Activated T-cell treated with anti-CD3 and anti-CD28 coated beads, Interleukin-2, amount 50 U/mL, for 72 hours (primary cell): ENCODE data around the gene TKT. TPM values are rescaled to one million over a fixed set of nuclear protein-coding genes. Genes with fewer than 3 reads are reported as not detected.
A peak's percentile ranks its signal among the peaks of the same experiment; 100 is the strongest.
"Not testable (repeated sequence)": the region's sequence is repeated elsewhere in the genome, so short reads cannot be mapped to it uniquely, and the experiment has no call there.

ENCODE experiments used
- ATAC-seq, 2 donors: fragments of 150-1000 bp; cut with Tn5 transposase; replicated peaks in 1 of 2; 2 replicates each; pipeline ENCODE4 v1.10.0; 2021; ENCODE audit warnings: moderate library complexity in 2 of 2, mild to moderate bottlenecking in 1 of 2
- DNase-seq, 2 donors: peaks; one replicate each; pipeline ENCODE4 v3.0.0; 2021 to 2022; ENCODE audit warnings: mixed read lengths in 1 of 2
- H3K27ac Mint-ChIP-seq: one replicate; pipeline ENCODE4 v1.8.0; 2022; ENCODE audit warnings: mild to moderate bottlenecking, moderate library complexity, mixed read lengths
- H3K27me3 Mint-ChIP-seq: one replicate; pipeline ENCODE4 v1.8.0; 2022; ENCODE audit warnings: low read depth, mixed read lengths
- H3K36me3 Mint-ChIP-seq, 2 donors: one replicate each; pipeline ENCODE4 v1.8.0; 2022; ENCODE audit warnings: mixed read lengths in 2 of 2, mild to moderate bottlenecking in 1 of 2; ENCODE audit not compliant: insufficient read depth in 2 of 2
- H3K4me1 Mint-ChIP-seq: one replicate; pipeline ENCODE4 v1.8.0; 2022; ENCODE audit warnings: low read depth, mixed read lengths
- H3K4me3 Mint-ChIP-seq, 2 donors: one replicate each; pipeline ENCODE4 v1.8.0; 2022; ENCODE audit warnings: mild to moderate bottlenecking in 2 of 2, mixed read lengths in 2 of 2, moderate library complexity in 2 of 2
- H3K9me3 Mint-ChIP-seq, 2 donors: one replicate each; pipeline ENCODE4 v1.8.0; 2022; ENCODE audit warnings: mixed read lengths in 2 of 2
- total RNA-seq, 2 donors: library from RNA; stranded (reverse); gene quantifications; one replicate each; pipeline ENCODE4 v1.2.3, GENCODE V29; 2022

The TKT gene
- total RNA-seq, 2 donors from 2014 or later, result 252 to 274 TPM

- DNase-seq, result peak; percentile 56 to 57
- Mint-ChIP-seq H3K4me3 (peak overlapping the region; percentile 92 to 95), H3K36me3 (peaks cover 2% of the 10 kb centered on the region in 2 donors), H3K4me1 (peaks cover 41% of the 10 kb centered on the region), H3K9me3 (no peaks in the 10 kb centered on the region), H3K27ac (peak overlapping the region; percentile 77), H3K27me3 (no peaks in the 10 kb centered on the region)
- ATAC-seq, result peak; percentile 73 to 78
Measured at GRCh38 chr3:53255423-53255774, 423 bp downstream of the TKT start.

DNA sequence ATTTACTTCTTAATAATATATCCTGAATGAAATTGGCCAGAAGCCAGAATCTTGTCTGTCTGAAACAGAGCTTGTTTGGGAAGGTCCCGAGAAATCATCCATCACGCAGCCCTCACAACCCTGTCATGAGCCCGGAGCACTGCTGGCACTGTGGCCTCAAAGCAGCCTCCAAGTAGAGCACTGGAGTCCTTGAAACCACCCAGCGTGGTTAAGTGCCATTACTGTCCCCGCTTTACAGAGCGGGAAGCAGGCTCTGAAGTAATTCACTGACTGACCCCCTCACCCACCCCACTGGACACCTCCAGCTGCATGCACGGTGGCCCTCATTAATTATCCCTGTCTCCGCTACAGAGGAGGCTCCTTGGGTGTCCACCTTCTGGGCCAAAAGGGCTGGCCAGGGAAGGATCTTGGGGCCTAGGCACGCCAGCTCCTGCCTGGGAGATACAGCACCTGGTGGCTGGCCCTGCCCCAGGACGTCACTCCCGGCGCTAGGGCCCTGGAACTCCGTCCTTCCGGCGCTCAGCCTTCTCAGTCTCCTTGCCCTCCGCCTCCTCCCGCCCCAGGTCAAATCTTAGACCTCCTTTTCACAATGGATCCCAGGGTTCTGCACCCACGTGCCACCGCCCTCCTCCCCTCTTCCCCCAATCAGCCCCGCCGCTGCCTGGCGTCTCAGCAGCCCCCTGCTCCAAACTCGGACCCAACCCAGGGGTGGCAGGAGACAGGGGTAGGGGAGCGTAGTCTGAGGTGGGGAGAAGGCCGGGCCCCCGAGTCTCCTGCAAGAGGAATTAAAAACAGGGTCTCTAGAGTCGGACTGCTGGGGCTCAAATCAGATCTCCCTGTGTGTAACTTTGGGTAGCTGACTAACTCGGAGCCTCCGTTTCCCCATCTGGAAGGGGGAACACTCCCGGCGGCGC lies 1.1 kb downstream of the TKT start:
- Mint-ChIP-seq H3K36me3 (peaks cover 2% of the 10 kb centered on the region in 2 donors), H3K27ac (peak overlapping the region; percentile 77), H3K27me3 (no peaks in the 10 kb centered on the region), H3K9me3 (no peaks in the 10 kb centered on the region), H3K4me1 (peaks cover 47% of the 10 kb centered on the region), H3K4me3 (peak overlapping the region; percentile 92 to 95)
- DNase-seq (peak; percentile 64 to 74), ATAC-seq (peak; percentile 49 to 64)

DNA sequence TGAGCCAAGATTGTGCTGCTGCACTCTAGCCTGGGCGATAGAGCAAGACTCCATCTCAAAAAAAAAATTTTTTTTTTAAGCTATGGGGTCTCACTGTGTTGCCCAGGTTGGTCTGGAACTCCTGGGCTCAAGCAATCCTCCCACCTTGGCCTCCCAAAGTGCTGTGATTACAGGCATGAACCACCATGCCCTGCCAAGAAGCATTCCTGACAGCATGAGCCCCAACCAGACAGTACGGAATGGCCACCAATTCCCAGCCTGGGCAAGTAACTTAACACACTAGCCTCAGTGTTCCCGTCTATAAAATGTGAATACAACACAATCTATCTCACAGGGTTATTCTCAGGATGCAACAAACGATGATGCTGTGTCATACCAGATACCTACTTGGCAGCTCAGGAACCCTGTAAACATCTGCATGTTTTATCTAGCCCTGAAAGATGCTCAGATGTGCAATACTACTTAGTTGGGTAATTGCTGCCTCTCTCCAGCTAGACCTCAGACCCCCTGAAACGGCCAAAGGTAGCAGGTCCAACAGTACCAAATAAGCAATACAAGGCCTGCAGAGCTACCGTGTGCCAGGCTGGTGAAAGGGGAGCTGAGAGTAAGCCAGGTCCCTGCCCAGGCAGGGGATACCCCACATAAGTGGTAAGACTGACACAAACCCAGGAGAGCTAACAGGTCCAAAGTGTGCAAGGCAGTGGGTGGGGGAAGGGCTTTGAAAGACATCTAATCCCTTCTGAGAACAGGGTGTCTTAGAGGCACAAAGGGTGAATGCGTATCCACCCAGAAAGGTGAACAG lies 1.9 kb downstream of the TKT start:
- DNase-seq, result peak in 1 of 2 donors; percentile 25

DNA sequence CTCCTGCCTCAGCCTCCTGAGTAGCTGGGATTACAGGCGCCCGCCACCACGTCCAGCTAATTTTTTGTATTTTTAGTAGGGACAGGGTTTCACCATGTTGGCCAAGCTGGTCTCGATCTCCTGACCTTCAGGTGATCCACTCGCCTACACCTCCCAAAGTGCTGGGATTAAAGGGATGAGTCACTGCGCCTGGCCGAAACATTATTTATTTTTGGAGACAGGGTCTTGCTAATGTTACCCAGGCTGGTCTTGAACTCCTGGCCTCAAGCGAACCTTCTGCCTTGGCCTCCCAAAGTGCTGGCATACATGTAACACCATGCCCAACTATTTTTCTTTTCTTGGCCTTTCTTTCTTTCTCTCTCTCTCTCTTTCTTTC lies 2.9 kb downstream of the TKT start:
- not testable (repeated sequence) for H3K9me3 Mint-ChIP-seq, H3K27me3 Mint-ChIP-seq, H3K36me3 Mint-ChIP-seq, DNase-seq, ATAC-seq
- peak overlapping the region; percentile 80 for H3K27ac Mint-ChIP-seq
- peaks cover 55% of the 10 kb centered on the region for H3K4me1 Mint-ChIP-seq
- H3K4me3 Mint-ChIP-seq, result peak overlapping the region; percentile 74 to 95

More for the DNA sequence above, 1.9 kb downstream of the TKT start:
- Mint-ChIP-seq H3K4me1 (peaks cover 50% of the 10 kb centered on the region), H3K27ac (peak overlapping the region; percentile 50), H3K36me3 (peaks cover 2% of the 10 kb centered on the region in 2 donors), H3K4me3 (peak overlapping the region; percentile 92 to 95), H3K9me3 (no peaks in the 10 kb centered on the region), H3K27me3 (no peaks in the 10 kb centered on the region)
- no peak for ATAC-seq

GRCh38 chr3:53252096-53252946 lies 3.5 kb downstream of the TKT start:
- Mint-ChIP-seq H3K9me3 (no peaks in the 10 kb centered on the region), H3K27ac (peak overlapping the region; percentile 80), H3K27me3 (no peaks in the 10 kb centered on the region), H3K4me1 (peaks cover 60% of the 10 kb centered on the region), H3K36me3 (peaks cover 2% of the 10 kb centered on the region in 2 donors), H3K4me3 (peak overlapping the region; percentile 74 to 95)
- ATAC-seq (no peak), DNase-seq (no peak)

DNA sequence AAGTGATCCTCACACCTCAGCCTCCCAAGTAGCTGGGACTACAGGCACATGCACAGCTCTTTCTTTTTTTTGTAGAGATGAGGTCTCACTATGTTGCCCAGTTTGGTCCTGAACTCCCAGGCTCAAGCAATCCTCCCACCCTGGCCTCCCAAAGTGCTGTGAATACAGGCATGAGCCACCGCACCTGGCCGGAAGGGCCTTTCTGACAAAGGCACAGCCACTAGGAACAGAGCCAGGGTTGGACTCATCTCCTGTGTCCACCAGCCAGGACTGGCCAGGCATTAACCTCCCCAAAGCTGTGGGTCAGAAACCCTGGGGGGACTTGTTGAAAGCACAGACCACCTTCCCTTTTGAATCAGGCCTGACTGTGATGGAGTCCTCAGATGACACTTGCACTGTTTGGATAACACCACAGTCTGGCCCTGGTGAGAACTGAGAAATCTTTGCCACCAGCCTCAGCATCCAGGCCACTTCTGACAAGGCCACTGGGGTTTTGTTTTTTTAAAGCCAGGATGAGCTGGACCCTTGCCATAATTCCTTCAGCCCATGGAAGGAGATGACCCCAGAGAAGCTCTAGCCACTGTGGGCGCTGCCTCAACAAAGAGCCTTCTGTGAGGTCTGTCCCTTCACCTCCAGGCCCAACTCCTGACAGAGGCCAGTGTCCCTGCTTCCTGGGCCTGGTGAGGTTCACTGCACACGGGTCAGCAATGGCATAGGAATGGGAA lies 4.8 kb downstream of the TKT start:
- no peak for ATAC-seq
- Mint-ChIP-seq H3K27me3 (no peaks in the 10 kb centered on the region), H3K9me3 (no peaks in the 10 kb centered on the region), H3K4me3 (peak overlapping the region; percentile 4 to 74), H3K4me1 (peaks cover 63% of the 10 kb centered on the region), H3K36me3 (peaks cover under 1 to 2% of the 10 kb centered on the region in 2 donors), H3K27ac (peak overlapping the region; percentile 85)
- DNase-seq, result no peak

- ATAC-seq, result no peak
- Mint-ChIP-seq H3K4me3 (no peak overlapping the region), H3K36me3 (peaks cover 0 to 2% of the 10 kb centered on the region in 2 donors), H3K27ac (peak overlapping the region; percentile 88), H3K9me3 (no peaks in the 10 kb centered on the region), H3K4me1 (peaks cover 65% of the 10 kb centered on the region), H3K27me3 (no peaks in the 10 kb centered on the region)
- no peak for DNase-seq
Measured at GRCh38 chr3:53250453-53250852, 5.4 kb downstream of the TKT start.

GRCh38 chr3:53248161-53248560 lies 7.7 kb downstream of the TKT start:
- Mint-ChIP-seq H3K4me3 (peak overlapping the region in 1 of 2 donors; percentile 37), H3K36me3 (no peaks in the 10 kb centered on the region), H3K4me1 (peaks cover 48% of the 10 kb centered on the region), H3K9me3 (no peaks in the 10 kb centered on the region), H3K27me3 (no peaks in the 10 kb centered on the region), H3K27ac (peak overlapping the region; percentile 50)
- ATAC-seq (no peak), DNase-seq (no peak)

DNA sequence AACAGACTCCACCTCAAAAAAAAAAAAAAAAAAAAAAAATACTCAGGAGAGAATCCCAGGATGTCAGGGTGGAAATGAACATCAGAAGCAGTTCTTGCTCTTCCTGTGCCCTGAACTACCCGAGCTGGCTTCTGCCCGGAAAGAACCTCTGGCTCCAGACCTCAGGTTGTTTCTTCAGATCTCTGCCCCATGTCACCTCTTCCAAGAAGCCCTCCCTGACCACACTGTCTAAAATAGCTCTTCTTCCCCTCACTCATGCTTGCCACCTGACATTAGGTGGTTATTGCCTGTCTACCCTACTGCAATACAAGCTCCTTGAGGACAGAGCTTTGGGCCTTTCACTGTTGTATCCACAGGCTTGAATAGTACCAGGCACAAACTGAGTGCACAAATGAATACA lies 8.2 kb downstream of the TKT start:
- DNase-seq (no peak), ATAC-seq (peak in 1 of 2 donors; percentile 18)
- Mint-ChIP-seq H3K27ac (peak overlapping the region; percentile 50), H3K4me3 (peak overlapping the region in 1 of 2 donors; percentile 37), H3K4me1 (peaks cover 42% of the 10 kb centered on the region), H3K9me3 (no peaks in the 10 kb centered on the region), H3K27me3 (no peaks in the 10 kb centered on the region), H3K36me3 (no peaks in the 10 kb centered on the region)

GRCh38 chr3:53244271-53244670 lies 11.6 kb downstream of the TKT start:
- no peak overlapping the region for H3K4me3 Mint-ChIP-seq
- H3K27me3 Mint-ChIP-seq, result no peaks in the 10 kb centered on the region
- peaks cover 15% of the 10 kb centered on the region for H3K4me1 Mint-ChIP-seq
- no peaks in the 10 kb centered on the region for H3K9me3 Mint-ChIP-seq
- no peaks in the 10 kb centered on the region for H3K36me3 Mint-ChIP-seq
- DNase-seq (no peak), ATAC-seq (no peak)
- H3K27ac Mint-ChIP-seq, result no peak overlapping the region

GRCh38 chr3:53243785-53244184 lies 12.0 kb downstream of the TKT start:
- H3K36me3 Mint-ChIP-seq, result no peaks in the 10 kb centered on the region
- H3K27ac Mint-ChIP-seq, result no peak overlapping the region
- peaks cover 15% of the 10 kb centered on the region for H3K4me1 Mint-ChIP-seq
- H3K9me3 Mint-ChIP-seq, result no peaks in the 10 kb centered on the region
- no peak for DNase-seq
- H3K27me3 Mint-ChIP-seq, result no peaks in the 10 kb centered on the region
- ATAC-seq, result no peak
- no peak overlapping the region for H3K4me3 Mint-ChIP-seq

DNA sequence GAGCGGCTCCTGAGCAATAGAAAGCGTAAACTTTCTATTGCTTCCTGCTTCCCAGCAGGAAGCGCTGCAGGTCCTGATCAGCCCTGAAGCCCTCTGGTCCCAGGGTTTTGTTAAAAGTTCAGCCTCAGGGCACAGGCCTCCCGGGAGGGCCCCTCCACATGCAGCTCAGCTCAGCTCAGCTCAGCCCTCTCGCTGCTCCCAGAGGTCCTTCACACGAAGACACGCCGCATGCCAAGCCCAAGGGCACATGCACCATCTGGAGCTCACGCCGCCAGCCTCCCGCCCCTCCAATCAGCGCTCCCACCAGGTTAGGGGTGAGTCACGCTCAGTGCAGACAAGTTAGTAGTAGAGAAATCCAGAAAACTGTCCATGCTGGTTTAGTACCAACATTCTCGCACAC lies 12.7 kb downstream of the TKT start:
- Mint-ChIP-seq H3K4me3 (no peak overlapping the region), H3K36me3 (peaks cover 0 to under 1% of the 10 kb centered on the region in 2 donors), H3K9me3 (no peaks in the 10 kb centered on the region), H3K27ac (no peak overlapping the region), H3K4me1 (peaks cover 12% of the 10 kb centered on the region), H3K27me3 (no peaks in the 10 kb centered on the region)
- ATAC-seq (no peak), DNase-seq (no peak)
